Karpas-422 (cell line): ENCODE measurements around the gene HYAL3. TPM values are rescaled to one million over a fixed set of nuclear protein-coding genes. Genes with fewer than 3 reads are reported as not detected.
A peak's percentile ranks its signal among the peaks of the same experiment; 100 is the strongest.

ENCODE experiments used
- DNase-seq: peaks from one replicate; pipeline ENCODE4 v3.0.0-alpha.2; 2015
- H2AFZ ChIP-seq: fragments of 200-600 bp; sonication (generic); 2 replicates; pipeline ENCODE4 v1.6.1; 2014; ENCODE audit warnings: antibody characterized with exemption, low read length, mixed read lengths
- H3K27ac ChIP-seq: fragments of 200-600 bp; sonication (generic); 2 replicates; pipeline ENCODE4 v1.5.1; 2014; ENCODE audit warnings: mild to moderate bottlenecking, low read length, moderate library complexity
- H3K27me3 ChIP-seq: fragments of 200-600 bp; sonication (generic); 2 replicates; pipeline ENCODE4 v1.6.1; 2014; ENCODE audit warnings: low read length, mixed read lengths
- H3K36me3 ChIP-seq: fragments of 200-600 bp; sonication (generic); 2 replicates; pipeline ENCODE4 v1.6.1; 2014; ENCODE audit warnings: low read length, mixed read lengths; ENCODE audit not compliant: insufficient read depth
- H3K4me1 ChIP-seq: fragments of 200-600 bp; sonication (generic); 2 replicates; pipeline ENCODE4 v1.6.1; 2014; ENCODE audit warnings: mild to moderate bottlenecking, low read length, mixed read lengths
- H3K4me2 ChIP-seq: fragments of 200-600 bp; sonication (generic); 2 replicates; pipeline ENCODE4 v1.6.1; 2014; ENCODE audit warnings: low read length, low read depth, mild to moderate bottlenecking; ENCODE audit not compliant: poor library complexity, severe bottlenecking
- H3K4me3 ChIP-seq: fragments of 200-600 bp; sonication (generic); 2 replicates; pipeline ENCODE4 v1.5.1; 2014; ENCODE audit warnings: mild to moderate bottlenecking, antibody characterized with exemption, low read length, mixed read lengths
- H3K79me2 ChIP-seq: fragments of 200-600 bp; sonication (generic); 2 replicates; pipeline ENCODE4 v1.6.1; 2014; ENCODE audit warnings: mild to moderate bottlenecking, low read length, mixed read lengths
- H3K9ac ChIP-seq: fragments of 200-600 bp; sonication (generic); 2 replicates; pipeline ENCODE4 v1.6.0; 2014; ENCODE audit warnings: low read length
- H3K9me2 ChIP-seq: fragments of 200-600 bp; sonication (generic), shearing (Covaris generic); replicated peaks from 2 replicates; pipeline ENCODE4 v1.6.0; 2014; ENCODE audit warnings: mild to moderate bottlenecking, low read length, moderate library complexity; ENCODE audit not compliant: insufficient read depth
- H3K9me3 ChIP-seq: fragments of 300-700, 200-600 bp; sonication (generic); 2 replicates; pipeline ENCODE4 v1.6.1; 2014; ENCODE audit warnings: low read length, mixed read lengths
- H4K20me1 ChIP-seq: fragments of 200-600 bp; sonication (generic); 2 replicates; pipeline ENCODE4 v1.6.1; 2014; ENCODE audit warnings: mild to moderate bottlenecking, antibody characterized with exemption, low read length, low read depth; ENCODE audit not compliant: insufficient read depth
- total RNA-seq: library from RNA; depleted of rRNA; stranded (reverse); fragments of >200 nt; shearing (Covaris generic); gene quantifications from 2 replicates; pipeline ENCODE4 v1.2.3, GENCODE V29; 2014; ENCODE audit warnings: low replicate concordance; rRNA removed

Gene HYAL3
- total RNA-seq, 1 experiment from 2014 or later = 9.3 TPM

DNA sequence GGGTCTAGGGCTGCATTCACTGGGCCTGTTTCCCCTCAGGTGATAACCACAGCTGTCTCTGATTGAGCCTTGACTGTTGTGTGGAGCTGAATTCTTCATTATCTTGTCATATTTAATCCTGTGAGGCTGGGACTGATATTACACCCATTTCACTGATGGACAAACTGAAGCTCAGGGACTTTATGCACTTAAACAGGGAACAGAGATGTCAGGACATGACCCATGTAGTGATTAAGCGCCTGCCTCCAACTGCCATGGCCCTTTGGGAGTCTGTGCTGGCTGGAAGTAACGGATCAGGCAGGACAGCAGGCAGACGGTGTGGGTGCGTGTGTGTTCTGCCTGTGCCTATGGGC is 55.7 kb downstream of the HYAL3 start:
- Histone ChIP-seq H3K27me3 (no peaks in the 10 kb centered on the region), H3K79me2 (peaks cover 89% of the 10 kb centered on the region), H3K9me3 (no peaks in the 10 kb centered on the region), H3K9ac (peak overlapping the region; percentile 60), H3K27ac (peak overlapping the region; percentile 93), H2AFZ (no peak overlapping the region), H3K4me1 (peaks cover 91% of the 10 kb centered on the region), H4K20me1 (peaks cover 55% of the 10 kb centered on the region), H3K4me3 (no peak overlapping the region), H3K4me2 (peak overlapping the region; percentile 63), H3K9me2 (no peaks in the 10 kb centered on the region), H3K36me3 (peaks cover 10% of the 10 kb centered on the region; the same call in 1 of the 2 replicates)
- no peak for DNase-seq

- no peak overlapping the region for H2AFZ ChIP-seq
- H3K4me3 ChIP-seq = peak overlapping the region; percentile 40; the same call in 1 of the 2 replicates
- no peaks in the 10 kb centered on the region for H3K9me2 ChIP-seq
- peak; percentile 90 for DNase-seq
- peak overlapping the region; percentile 63 for H3K4me2 ChIP-seq
- peaks cover 89% of the 10 kb centered on the region for H3K79me2 ChIP-seq
- peak overlapping the region; percentile 60 for H3K9ac ChIP-seq
- no peaks in the 10 kb centered on the region for H3K9me3 ChIP-seq
- H3K27me3 ChIP-seq = no peaks in the 10 kb centered on the region
- peaks cover 54% of the 10 kb centered on the region for H4K20me1 ChIP-seq
- H3K36me3 ChIP-seq = peaks cover 10% of the 10 kb centered on the region; the same call in 1 of the 2 replicates
- H3K4me1 ChIP-seq = peaks cover 91% of the 10 kb centered on the region
- H3K27ac ChIP-seq = peak overlapping the region; percentile 93
These were observed 56.2 kb downstream of the HYAL3 start for GRCh38 chr3:50242851-50243542.

Other genes with a start within 250 kb of the HYAL3 start
- 179 and 239 TPM in 2 replicates for gene RBM5, start 210.5 kb downstream of the HYAL3 start, total RNA-seq
- not detected in 2 replicates for gene SEMA3F, start 144.1 kb downstream of the HYAL3 start, total RNA-seq
- not detected in 2 replicates for gene GNAT1, start 107.8 kb downstream of the HYAL3 start, total RNA-seq
- not detected in 2 replicates for gene SLC38A3, start 94.1 kb downstream of the HYAL3 start, total RNA-seq
- gene GNAI2, start 63.2 kb downstream of the HYAL3 start, total RNA-seq = 151 and 174 TPM in 2 replicates
- 0.15 and 0.29 TPM in 2 replicates for gene SEMA3B, start 30.3 kb downstream of the HYAL3 start, total RNA-seq
- 0.14 TPM in 1 of 2 replicates, not detected in the other for gene LSMEM2, start 20.3 kb downstream of the HYAL3 start, total RNA-seq
- gene IFRD2, start 7.0 kb downstream of the HYAL3 start, total RNA-seq = 75.2 and 82.1 TPM in 2 replicates
- 18.1 and 20.3 TPM in 2 replicates for gene NAA80, start within 50 bp of the HYAL3 start, total RNA-seq
- 0.14 and 0.71 TPM in 2 replicates for gene HYAL1, start 4.2 kb upstream of the HYAL3 start, total RNA-seq
- 12.8 and 22.5 TPM in 2 replicates for gene HYAL2, start 23.3 kb upstream of the HYAL3 start, total RNA-seq
- gene TUSC2, start 28.8 kb upstream of the HYAL3 start, total RNA-seq = 38.1 and 49.6 TPM in 2 replicates
- gene RASSF1, start 41.4 kb upstream of the HYAL3 start, total RNA-seq = 33.3 and 69.4 TPM in 2 replicates
- gene ZMYND10, start 46.3 kb upstream of the HYAL3 start, total RNA-seq = 1.3 and 1.4 TPM in 2 replicates
- gene NPRL2, start 51.4 kb upstream of the HYAL3 start, total RNA-seq = 51.2 and 71.1 TPM in 2 replicates
- gene CYB561D2, start 51.5 kb upstream of the HYAL3 start, total RNA-seq = 32.5 and 35.0 TPM in 2 replicates
- 13.8 and 25.8 TPM in 2 replicates for gene TMEM115, start 60.1 kb upstream of the HYAL3 start, total RNA-seq
- gene CACNA2D2, start 204.2 kb upstream of the HYAL3 start, total RNA-seq = not detected in 2 replicates